ENCODE measurements around the gene MST1. TPM values are rescaled to one million over a fixed set of nuclear protein-coding genes. Genes with fewer than 3 reads are reported as not detected.
A peak's percentile ranks its signal among the peaks of the same experiment; 100 is the strongest.

Gene MST1
- total and polyA plus RNA-seq, 9 of the 15 experiments (the other 6 are each of a cell fraction or from before 2014, with no cell fraction given) = 0.08 to 1.8 (median 0.40) TPM

DNA sequence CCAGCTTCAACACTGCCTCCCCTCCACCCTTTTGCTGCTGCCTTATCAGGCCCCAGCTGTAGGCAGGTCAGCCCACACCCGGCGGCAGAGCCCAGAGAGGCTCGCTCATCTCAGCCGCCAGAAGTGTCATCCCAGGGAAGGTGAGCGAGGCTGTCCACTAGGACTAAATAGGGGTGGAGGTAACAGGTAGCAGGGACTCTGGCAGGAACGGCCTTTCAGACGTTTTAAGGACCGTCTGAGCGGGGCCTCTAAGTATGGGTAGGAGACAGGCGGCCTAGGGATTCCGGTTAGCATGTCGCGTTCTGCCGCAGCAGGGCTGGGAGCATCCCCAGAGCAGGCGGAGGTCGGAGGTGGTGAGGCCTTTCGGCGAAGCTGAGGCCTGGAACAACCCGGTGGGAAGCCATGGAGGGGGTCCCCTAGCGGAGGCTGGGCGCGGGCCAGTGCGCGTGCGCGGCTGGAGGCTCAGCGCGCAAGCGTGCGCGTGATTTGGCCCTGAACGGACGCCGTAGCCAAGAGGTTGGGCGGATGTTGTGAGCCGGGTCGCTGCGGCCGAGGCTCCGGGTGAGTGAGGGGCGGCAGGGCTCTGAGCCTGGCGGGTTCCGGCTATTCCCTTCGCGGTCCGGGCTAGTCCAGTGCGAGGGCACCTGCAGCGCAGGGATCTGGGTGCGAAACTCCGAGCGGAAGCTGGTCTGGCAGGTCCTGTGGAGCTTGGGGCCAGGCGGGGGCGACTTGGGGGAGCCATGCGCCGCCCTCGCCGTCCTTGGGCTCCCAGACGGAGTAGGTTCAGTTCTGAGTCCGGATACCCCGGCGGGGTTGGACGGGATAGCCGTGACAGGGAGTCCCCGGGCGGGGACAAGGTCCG, at the start of gene MST1, which contains the start of gene RNF123 (continued):
- TF ChIP-seq, protein P1, sequence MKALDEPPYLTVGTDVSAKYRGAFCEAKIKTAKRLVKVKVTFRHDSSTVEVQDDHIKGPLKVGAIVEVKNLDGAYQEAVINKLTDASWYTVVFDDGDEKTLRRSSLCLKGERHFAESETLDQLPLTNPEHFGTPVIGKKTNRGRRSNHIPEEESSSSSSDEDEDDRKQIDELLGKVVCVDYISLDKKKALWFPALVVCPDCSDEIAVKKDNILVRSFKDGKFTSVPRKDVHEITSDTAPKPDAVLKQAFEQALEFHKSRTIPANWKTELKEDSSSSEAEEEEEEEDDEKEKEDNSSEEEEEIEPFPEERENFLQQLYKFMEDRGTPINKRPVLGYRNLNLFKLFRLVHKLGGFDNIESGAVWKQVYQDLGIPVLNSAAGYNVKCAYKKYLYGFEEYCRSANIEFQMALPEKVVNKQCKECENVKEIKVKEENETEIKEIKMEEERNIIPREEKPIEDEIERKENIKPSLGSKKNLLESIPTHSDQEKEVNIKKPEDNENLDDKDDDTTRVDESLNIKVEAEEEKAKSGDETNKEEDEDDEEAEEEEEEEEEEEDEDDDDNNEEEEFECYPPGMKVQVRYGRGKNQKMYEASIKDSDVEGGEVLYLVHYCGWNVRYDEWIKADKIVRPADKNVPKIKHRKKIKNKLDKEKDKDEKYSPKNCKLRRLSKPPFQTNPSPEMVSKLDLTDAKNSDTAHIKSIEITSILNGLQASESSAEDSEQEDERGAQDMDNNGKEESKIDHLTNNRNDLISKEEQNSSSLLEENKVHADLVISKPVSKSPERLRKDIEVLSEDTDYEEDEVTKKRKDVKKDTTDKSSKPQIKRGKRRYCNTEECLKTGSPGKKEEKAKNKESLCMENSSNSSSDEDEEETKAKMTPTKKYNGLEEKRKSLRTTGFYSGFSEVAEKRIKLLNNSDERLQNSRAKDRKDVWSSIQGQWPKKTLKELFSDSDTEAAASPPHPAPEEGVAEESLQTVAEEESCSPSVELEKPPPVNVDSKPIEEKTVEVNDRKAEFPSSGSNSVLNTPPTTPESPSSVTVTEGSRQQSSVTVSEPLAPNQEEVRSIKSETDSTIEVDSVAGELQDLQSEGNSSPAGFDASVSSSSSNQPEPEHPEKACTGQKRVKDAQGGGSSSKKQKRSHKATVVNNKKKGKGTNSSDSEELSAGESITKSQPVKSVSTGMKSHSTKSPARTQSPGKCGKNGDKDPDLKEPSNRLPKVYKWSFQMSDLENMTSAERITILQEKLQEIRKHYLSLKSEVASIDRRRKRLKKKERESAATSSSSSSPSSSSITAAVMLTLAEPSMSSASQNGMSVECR (CRISPR knock-in tag; IDR thresholded peaks at IDR 0.05) = peak; percentile 81; the same call in 1 of the 2 replicates
- TF ChIP-seq, protein P2, sequence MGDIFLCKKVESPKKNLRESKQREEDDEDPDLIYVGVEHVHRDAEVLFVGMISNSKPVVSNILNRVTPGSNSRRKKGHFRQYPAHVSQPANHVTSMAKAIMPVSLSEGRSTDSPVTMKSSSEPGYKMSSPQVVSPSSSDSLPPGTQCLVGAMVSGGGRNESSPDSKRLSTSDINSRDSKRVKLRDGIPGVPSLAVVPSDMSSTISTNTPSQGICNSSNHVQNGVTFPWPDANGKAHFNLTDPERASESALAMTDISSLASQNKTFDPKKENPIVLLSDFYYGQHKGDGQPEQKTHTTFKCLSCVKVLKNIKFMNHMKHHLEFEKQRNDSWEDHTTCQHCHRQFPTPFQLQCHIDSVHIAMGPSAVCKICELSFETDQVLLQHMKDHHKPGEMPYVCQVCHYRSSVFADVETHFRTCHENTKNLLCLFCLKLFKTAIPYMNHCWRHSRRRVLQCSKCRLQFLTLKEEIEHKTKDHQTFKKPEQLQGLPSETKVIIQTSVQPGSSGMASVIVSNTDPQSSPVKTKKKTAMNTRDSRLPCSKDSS (IDR thresholded peaks at IDR 0.05; ENCODE audit: low read depth, partially characterized antibody) = no peak
- TF ChIP-seq ZBTB8A (IDR thresholded peaks at IDR 0.05; ENCODE audit: partially characterized antibody) (no peak), SREBF1 (IDR thresholded peaks at IDR 0.05; ENCODE audit: borderline replicate concordance, low read depth, low read length) (no peak), TFAM (CRISPR knock-in tag; conservative IDR thresholded peaks at IDR 0.05) (no peak), SIX5 (IDR thresholded peaks at IDR 0.05; ENCODE audit: borderline replicate concordance in 1 of 2, insufficient read depth in 1 of 2, low read depth in 1 of 2, low read length in 2 of 2) (no peak), MBD2 (IDR thresholded peaks at IDR 0.05; ENCODE audit: borderline replicate concordance, low read depth) (no peak), ZNF644 (tag; IDR thresholded peaks at IDR 0.05; ENCODE audit: low read depth) (no peak)
- TF ChIP-seq, protein P3, sequence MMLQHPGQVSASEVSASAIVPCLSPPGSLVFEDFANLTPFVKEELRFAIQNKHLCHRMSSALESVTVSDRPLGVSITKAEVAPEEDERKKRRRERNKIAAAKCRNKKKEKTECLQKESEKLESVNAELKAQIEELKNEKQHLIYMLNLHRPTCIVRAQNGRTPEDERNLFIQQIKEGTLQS (IDR thresholded peaks at IDR 0.05) = no peak
- TF ChIP-seq, protein P3 (CRISPR knock-in tag; conservative IDR thresholded peaks at IDR 0.05) = no peak
- TF ChIP-seq, protein P4, sequence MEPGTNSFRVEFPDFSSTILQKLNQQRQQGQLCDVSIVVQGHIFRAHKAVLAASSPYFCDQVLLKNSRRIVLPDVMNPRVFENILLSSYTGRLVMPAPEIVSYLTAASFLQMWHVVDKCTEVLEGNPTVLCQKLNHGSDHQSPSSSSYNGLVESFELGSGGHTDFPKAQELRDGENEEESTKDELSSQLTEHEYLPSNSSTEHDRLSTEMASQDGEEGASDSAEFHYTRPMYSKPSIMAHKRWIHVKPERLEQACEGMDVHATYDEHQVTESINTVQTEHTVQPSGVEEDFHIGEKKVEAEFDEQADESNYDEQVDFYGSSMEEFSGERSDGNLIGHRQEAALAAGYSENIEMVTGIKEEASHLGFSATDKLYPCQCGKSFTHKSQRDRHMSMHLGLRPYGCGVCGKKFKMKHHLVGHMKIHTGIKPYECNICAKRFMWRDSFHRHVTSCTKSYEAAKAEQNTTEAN (CRISPR knock-in tag; IDR thresholded peaks at IDR 0.05) = no peak
- TF ChIP-seq, protein P5, sequence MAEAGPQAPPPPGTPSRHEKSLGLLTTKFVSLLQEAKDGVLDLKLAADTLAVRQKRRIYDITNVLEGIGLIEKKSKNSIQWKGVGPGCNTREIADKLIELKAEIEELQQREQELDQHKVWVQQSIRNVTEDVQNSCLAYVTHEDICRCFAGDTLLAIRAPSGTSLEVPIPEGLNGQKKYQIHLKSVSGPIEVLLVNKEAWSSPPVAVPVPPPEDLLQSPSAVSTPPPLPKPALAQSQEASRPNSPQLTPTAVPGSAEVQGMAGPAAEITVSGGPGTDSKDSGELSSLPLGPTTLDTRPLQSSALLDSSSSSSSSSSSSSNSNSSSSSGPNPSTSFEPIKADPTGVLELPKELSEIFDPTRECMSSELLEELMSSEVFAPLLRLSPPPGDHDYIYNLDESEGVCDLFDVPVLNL (CRISPR knock-in tag; IDR thresholded peaks at IDR 0.05; ENCODE audit: low read depth) = no peak
